Heart right ventricle (tissue), 16 donors: ENCODE measurements around the gene PRM1. TPM values are rescaled to one million over a fixed set of nuclear protein-coding genes. Genes with fewer than 3 reads are reported as not detected.
"Not testable (repeated sequence)": the region's sequence is repeated elsewhere in the genome, so short reads cannot be mapped to it uniquely, and the experiment has no call there.

Experiments used
- ATAC-seq, 8 donors: fragments of 200-7000 bp; cut with Tn5 transposase; one replicate each; pipeline ENCODE4 v1.9.1; 2020; ENCODE audit warnings: mild to moderate bottlenecking in 8 of 8, moderate library complexity in 8 of 8, moderate number of reproducible peaks in 1 of 8
- DNase-seq, 2 donors: peaks; one replicate each; pipeline ENCODE4 v3.0.0-alpha.2; 2020
- H3K27ac ChIP-seq, 10 donors: fragments of 200-600 bp; sonication (generic) in 2 of 10; one replicate each; pipeline versions ENCODE4 v1.5.0 to v1.8.0; 2020 to 2022; ENCODE audit warnings: mild to moderate bottlenecking in 3 of 10
- H3K27me3 ChIP-seq, 7 donors: fragments of 200-600 bp; one replicate each; pipeline ENCODE4 v1.8.0; 2021 to 2022; ENCODE audit warnings: mild to moderate bottlenecking in 2 of 7
- H3K36me3 ChIP-seq, 9 donors: fragments of 200-600 bp; sonication (generic) in 1 of 9; one replicate each; pipeline versions ENCODE4 v1.5.0 to v1.8.0; 2020 to 2022; ENCODE audit warnings: mild to moderate bottlenecking in 2 of 9
- H3K4me1 ChIP-seq, 9 donors: fragments of 200-600 bp; sonication (generic) in 1 of 9; one replicate each; pipeline versions ENCODE4 v1.5.0 to v1.8.0; 2020 to 2022; ENCODE audit warnings: mild to moderate bottlenecking in 4 of 9
- H3K4me3 ChIP-seq, 10 donors: fragments of 200-600 bp; sonication (generic) in 2 of 10; one replicate each; pipeline versions ENCODE4 v1.5.0 to v1.8.0; 2020 to 2022; ENCODE audit warnings: mild to moderate bottlenecking in 7 of 10, moderate library complexity in 2 of 10
- H3K9me3 ChIP-seq, 11 donors: fragments of 200-600 bp in 10 of 11; sonication (generic) in 2 of 11; one replicate each; pipeline versions ENCODE4 v1.5.0 to v1.8.0; 2013 to 2022; ENCODE audit warnings: mild to moderate bottlenecking in 2 of 11, control low read depth in 1 of 11, moderate library complexity in 1 of 11
- CTCF ChIP-seq, 9 donors: fragments of 200-600 bp; sonication (generic) in 2 of 9; IDR thresholded peaks; one replicate each; pipeline versions ENCODE4 v1.5.0 to v1.8.0; 2021 to 2022; ENCODE audit warnings: antibody characterized with exemption in 9 of 9, mild to moderate bottlenecking in 5 of 9, moderate library complexity in 1 of 9
- WGBS, 2 donors: extraction: QIAGEN DNeasy Blood & Tissue Kit; methylation state at CpG; one replicate each; pipeline ENCODE4 v1.1.7; 2013; ENCODE audit warnings: inconsistent platforms in 1 of 2; 5-methylcytosine and 5-hydroxymethylcytosine counted together
- intact Hi-C, 10 donors: fragments of 100-400 bp; cut with DNase I; formaldehyde crosslinking; loops; one replicate each; pipeline versions ENCODE4 v1.11.1 to v1.14.2; 2022
- polyA plus RNA-seq, 2 donors: library from polyadenylated mRNA; stranded (reverse); fragments of 200-250 nt; gene quantifications; one replicate each; pipeline ENCODE4 v1.2.3, GENCODE V29; 2013
- total RNA-seq, 10 donors: library from RNA; stranded (reverse); fragmentation: NEBNext Ultra II Directional in 3 of 10; extraction: Animal tissue kit (Norgen Biotek cat#: 25700) in 3 of 10; gene quantifications; one replicate each; pipeline versions ENCODE4 v1.2.1 to v1.2.4, GENCODE V29; 2021 to 2023
- donor health status: Arrhythmogenic right ventricular cardiomyopathy.
- donor health status: ischemic (EF 13 %, LVEDD 7.1; RV severe dilation, severe dysfunction).
- donor health status: healthy with polysubstance abuse.
- donor health status: DM: no; HTN: yes; CAD: no.
- donor health status: DM: no; HTN: no; CAD: no.
- donor health status: ischemic (EF 25% LVEDD 6.9; RV normal size, moderate dysfunction).
- donor health status: ischemic (EF 25% LVEDD 5.7; RV mildly dilated, moderate dysfunction).
- donor health status: healthy.
- donor health status: DM: yes; HTN: yes; CAD: no.
- donor health status: Ischemic cardiomyopathy.
- donor health status: ischemic (EF 35%, LVEDD 5.7; RV mildly dilated, moderate dysfunction).
- donor health status: nonischemic (EF 11% LVEDD 7.7; RV severe dilation, severe dysfunction).
- donor health status: DM: yes; HTN: yes; CAD: no.
- donor health status: PGD.
- donor health status: ischemic (EF 29% LVEDD 5.4; RV normal size, mild dysfunction).
- donor health status: nonischemic (EF 23%, LVEDD 6.1; RV moderate dilation, normal function).

PRM1 gene
- total and polyA plus RNA-seq, 12 donors: not detected

GRCh38 chr16:11291091-11291703, 10.1 kb upstream of the PRM1 start:
- WGBS, 2 donors: 75 to 82% methylated on average over 10 of the region's 10 CpGs
- peaks cover 0 to 4% (median 0%) of the 10 kb centered on the region in 7 donors for H3K27me3 ChIP-seq
- H3K27ac ChIP-seq: no peak overlapping the region
- H3K9me3 ChIP-seq: no peaks in the 10 kb centered on the region
- intact Hi-C loops: no loop called here
- DNase-seq (no peak), ATAC-seq (no peak)
- H3K4me1 ChIP-seq: no peaks in the 10 kb centered on the region
- no peak overlapping the region for H3K4me3 ChIP-seq
- no peaks in the 10 kb centered on the region for H3K36me3 ChIP-seq
- TF ChIP-seq CTCF (IDR thresholded peaks at IDR 0.05): no peak

GRCh38 chr16:11290102-11290893, 9.2 kb upstream of the PRM1 start:
- intact Hi-C loops: no loop called here
- 92 to 94% methylated on average over 8 of the region's 8 CpGs for WGBS, 2 donors

DNA sequence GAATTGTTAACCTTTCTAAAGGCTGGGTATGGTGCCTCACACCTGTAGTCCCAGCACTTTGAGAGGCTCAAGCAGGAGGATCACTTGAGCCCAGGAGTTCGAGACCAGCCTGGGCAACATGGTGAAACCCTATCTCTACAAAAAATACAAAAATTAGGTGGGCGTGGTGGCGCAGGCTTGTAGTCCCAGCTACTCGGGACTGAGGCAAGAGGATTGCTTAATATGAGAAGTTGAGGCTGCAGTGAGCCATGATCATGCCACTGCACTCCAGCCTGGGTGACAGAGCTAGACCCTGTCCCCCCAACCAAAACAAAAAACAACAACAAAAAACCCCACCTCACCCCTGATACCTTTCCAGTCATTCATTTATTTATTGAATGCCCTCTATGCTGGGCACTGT, 8.6 kb upstream of the PRM1 start:
- ATAC-seq, H3K36me3 ChIP-seq, H3K4me1 ChIP-seq, intact Hi-C loops, H3K9me3 ChIP-seq, H3K4me3 ChIP-seq, H3K27me3 ChIP-seq, H3K27ac ChIP-seq, DNase-seq: not testable (repeated sequence)
- 88 to 94% methylated on average over 4 of the region's 4 CpGs for WGBS, 2 donors

More at GRCh38 chr16:11290102-11290893, 9.2 kb upstream of the PRM1 start:
- ATAC-seq (no peak), DNase-seq (no peak)
- Histone ChIP-seq H3K36me3 (no peaks in the 10 kb centered on the region), H3K4me3 (no peak overlapping the region), H3K27me3 (peaks cover 0 to 4% (median 0%) of the 10 kb centered on the region in 7 donors), H3K27ac (no peak overlapping the region), H3K9me3 (no peaks in the 10 kb centered on the region), H3K4me1 (no peaks in the 10 kb centered on the region)
- TF ChIP-seq CTCF (IDR thresholded peaks at IDR 0.05): no peak

DNA sequence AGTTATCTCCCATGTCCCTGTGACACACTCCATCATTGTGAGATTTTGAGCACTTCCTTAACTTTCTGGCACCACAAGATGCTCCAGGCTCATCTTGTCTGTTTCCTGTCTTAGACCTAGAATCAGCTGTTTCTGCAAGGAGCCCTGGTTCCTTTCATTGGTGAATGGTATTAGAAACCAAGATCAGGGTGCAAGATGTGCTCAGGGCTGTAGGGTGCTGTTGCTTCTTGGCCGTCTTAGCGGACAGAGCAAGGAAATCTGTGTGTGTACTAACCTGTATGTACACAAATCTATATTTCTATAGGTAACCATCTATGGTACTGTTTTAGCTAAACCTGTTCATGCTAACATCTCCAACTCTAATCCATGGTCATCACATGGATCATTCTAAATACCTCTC, 8.1 kb upstream of the PRM1 start:
- intact Hi-C loops: no loop called here
- Histone ChIP-seq H3K4me1 (no peaks in the 10 kb centered on the region), H3K9me3 (no peaks in the 10 kb centered on the region), H3K27me3 (peaks cover 0 to 4% (median 0%) of the 10 kb centered on the region in 7 donors), H3K36me3 (no peaks in the 10 kb centered on the region), H3K4me3 (no peak overlapping the region), H3K27ac (no peak overlapping the region)
- DNase-seq (no peak), ATAC-seq (no peak)
- 90 to 100% methylated on average over 2 of the region's 2 CpGs for WGBS, 2 donors
- TF ChIP-seq CTCF (IDR thresholded peaks at IDR 0.05): no peak

DNA sequence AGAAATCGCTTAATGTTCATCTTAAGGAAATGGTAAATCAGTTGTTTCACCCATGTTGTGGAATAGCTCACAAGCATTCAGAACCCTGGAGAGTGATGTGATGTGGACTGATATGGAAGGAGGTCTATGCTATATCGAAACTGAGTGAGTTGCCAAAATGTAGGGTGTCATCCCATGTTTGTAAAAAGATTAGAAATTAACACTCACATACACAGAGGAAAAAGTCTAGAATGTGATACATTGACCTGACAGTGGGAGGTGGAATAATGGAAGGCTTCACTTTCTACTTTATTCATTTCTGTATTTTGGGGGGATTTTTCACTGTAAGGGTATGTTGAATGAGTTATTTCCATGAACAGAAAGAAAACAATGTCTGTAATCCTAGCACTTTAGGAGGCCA, 4.7 kb upstream of the PRM1 start:
- H3K36me3 ChIP-seq: no peaks in the 10 kb centered on the region
- no peak overlapping the region for H3K27ac ChIP-seq
- WGBS, 2 donors: 78 to 84% methylated on average over 2 of the region's 2 CpGs
- no peaks in the 10 kb centered on the region for H3K9me3 ChIP-seq
- DNase-seq (no peak), ATAC-seq (no peak)
- no peak for TF ChIP-seq CTCF (IDR thresholded peaks at IDR 0.05)
- intact Hi-C loops: no loop called here
- H3K27me3 ChIP-seq: peaks cover 0 to 4% (median 0%) of the 10 kb centered on the region in 7 donors
- H3K4me1 ChIP-seq: peaks cover 0 to 6% (median 0%) of the 10 kb centered on the region in 9 donors
- no peak overlapping the region for H3K4me3 ChIP-seq
